ENCODE data around the gene TMBIM4.
A peak's percentile ranks its signal among the peaks of the same experiment; 100 is the strongest.

TMBIM4 gene

GRCh38 chr12:66130267-66131066, 39.3 kb downstream of the TMBIM4 start, which contains the start of gene LLPH (continued):
- TF ChIP-seq PRDM4 (tag by site-specific recombination; IDR thresholded peaks at IDR 0.05) (no peak), ZNF561 (tag by site-specific recombination; IDR thresholded peaks at IDR 0.05; ENCODE audit: borderline replicate concordance) (no peak), ZNF114 (tag by site-specific recombination; IDR thresholded peaks at IDR 0.05) (no peak), ZNF76 (tag by site-specific recombination; IDR thresholded peaks at IDR 0.05; ENCODE audit: borderline replicate concordance, low read depth) (peak; percentile 91), YY2 (tag by site-specific recombination; IDR thresholded peaks at IDR 0.05) (peak; percentile 56; the same call in 1 of the 2 replicates), ZNF416 (tag by site-specific recombination; IDR thresholded peaks at IDR 0.05) (no peak), ZBTB1 (tag by site-specific recombination; IDR thresholded peaks at IDR 0.05) (no peak), ZNF776 (tag by site-specific recombination; IDR thresholded peaks at IDR 0.05; ENCODE audit: borderline replicate concordance) (no peak), BCL11B (tag by site-specific recombination; IDR thresholded peaks at IDR 0.05; ENCODE audit: low read depth) (no peak), ZNF701 (tag by site-specific recombination; IDR thresholded peaks at IDR 0.05) (no peak), INSM2 (tag by site-specific recombination; IDR thresholded peaks at IDR 0.05) (no peak), ZNF214 (tag by site-specific recombination; IDR thresholded peaks at IDR 0.05; ENCODE audit: borderline replicate concordance) (no peak), BCL11A (tag by site-specific recombination; IDR thresholded peaks at IDR 0.05; ENCODE audit: low read depth) (no peak), ZNF639 (tag by site-specific recombination; IDR thresholded peaks at IDR 0.05) (peak; percentile 26; the same call in 1 of the 2 replicates), MEIS1 (CRISPR knock-in tag; IDR thresholded peaks at IDR 0.05; ENCODE audit: borderline replicate concordance) (no peak), ZNF837 (tag by site-specific recombination; IDR thresholded peaks at IDR 0.05) (no peak), ZNF112 (tag by site-specific recombination; IDR thresholded peaks at IDR 0.05) (no peak), ZNF792 (tag by site-specific recombination; IDR thresholded peaks at IDR 0.05) (no peak), ZNF623 (tag by site-specific recombination; IDR thresholded peaks at IDR 0.05) (no peak), MZF1 (tag by site-specific recombination; IDR thresholded peaks at IDR 0.05; ENCODE audit: borderline replicate concordance) (no peak), KLF7 (tag by site-specific recombination; IDR thresholded peaks at IDR 0.05; ENCODE audit: borderline replicate concordance) (no peak), ZNF239 (tag by site-specific recombination; IDR thresholded peaks at IDR 0.05) (no peak), OSR2 (tag by site-specific recombination; IDR thresholded peaks at IDR 0.05) (no peak), EGR2 (tag by site-specific recombination; IDR thresholded peaks at IDR 0.05; ENCODE audit: low read depth) (peak; percentile 63; the same call in 1 of the 2 replicates), ZNF132 (tag by site-specific recombination; IDR thresholded peaks at IDR 0.05; ENCODE audit: borderline replicate concordance) (no peak), ZBTB49 (tag by site-specific recombination; IDR thresholded peaks at IDR 0.05; ENCODE audit: low read depth) (no peak), ZBTB10 (tag by site-specific recombination; IDR thresholded peaks at IDR 0.05) (no peak), ZBTB21 (tag by site-specific recombination; IDR thresholded peaks at IDR 0.05) (no peak), ZNF146 (tag by site-specific recombination; IDR thresholded peaks at IDR 0.05) (no peak), ZNF664 (tag by site-specific recombination; IDR thresholded peaks at IDR 0.05) (no peak)
